Stimulated activated CD8-positive, alpha-beta memory T cell treated with anti-CD3 and anti-CD28 coated beads, Interleukin-4, amount 100 ng/mL, for 48 hours (primary cell): ENCODE results near the gene ANKRD18B.
"Not testable (repeated sequence)": the region's sequence is repeated elsewhere in the genome, so short reads cannot be mapped to it uniquely, and the experiment has no call there.

Experiments
- DNase-seq: peaks from one replicate; pipeline ENCODE4 v3.0.0-alpha.2; 2020

Gene ANKRD18B

DNA sequence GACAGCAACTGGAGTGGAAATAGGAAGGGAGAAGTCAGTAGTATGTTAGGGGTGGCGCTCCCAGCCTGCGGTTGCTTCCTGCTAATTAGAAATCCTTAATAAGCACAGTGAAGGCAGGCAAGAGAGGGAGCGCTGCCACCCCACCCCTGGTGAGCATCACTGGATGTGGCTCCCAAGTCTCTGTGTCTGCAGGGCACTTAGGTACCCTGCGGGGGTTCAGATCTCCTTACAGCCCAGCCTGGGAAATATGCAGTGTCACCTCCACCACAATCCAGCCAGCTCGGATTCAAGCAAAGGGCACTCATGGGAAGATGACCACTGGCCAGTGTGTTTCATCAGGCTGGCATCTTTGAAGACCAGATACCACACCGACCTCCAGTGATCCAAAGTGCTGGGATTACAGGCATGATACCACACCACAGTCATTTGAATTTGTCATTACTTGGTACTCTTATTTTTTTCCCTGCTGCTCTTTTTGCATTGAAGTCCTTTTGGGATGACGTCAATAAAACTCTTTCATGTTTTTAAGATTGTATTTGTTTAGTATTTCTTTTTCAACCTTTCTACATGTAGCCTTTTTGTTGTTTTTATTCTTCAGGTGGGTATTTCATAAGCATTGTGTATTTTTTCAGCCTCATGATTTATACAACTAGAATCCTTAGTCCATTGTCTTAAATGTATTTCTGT lies 90.1 kb downstream of the ANKRD18B start:
- no peak for DNase-seq

DNA sequence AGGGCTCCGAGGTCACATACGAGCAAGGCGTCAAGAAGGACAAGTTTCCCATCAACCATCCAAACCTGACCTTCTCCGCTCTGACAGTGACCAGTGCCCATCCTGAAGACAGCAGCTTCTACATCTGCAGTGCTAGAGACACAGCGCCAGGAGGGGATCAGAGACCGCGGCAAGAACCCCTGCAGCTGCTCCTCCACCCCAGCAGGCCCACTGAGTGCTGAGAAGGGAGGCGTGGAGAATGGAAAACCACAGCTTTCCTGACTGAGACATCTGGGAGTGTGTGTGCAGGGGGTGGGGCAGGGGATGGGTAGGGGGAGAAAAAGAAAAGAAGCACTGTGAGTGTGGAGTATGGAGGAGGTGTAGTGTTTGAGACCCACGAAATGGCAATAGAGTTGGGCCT lies 94.3 kb downstream of the ANKRD18B start:
- not testable (repeated sequence) for DNase-seq

DNA sequence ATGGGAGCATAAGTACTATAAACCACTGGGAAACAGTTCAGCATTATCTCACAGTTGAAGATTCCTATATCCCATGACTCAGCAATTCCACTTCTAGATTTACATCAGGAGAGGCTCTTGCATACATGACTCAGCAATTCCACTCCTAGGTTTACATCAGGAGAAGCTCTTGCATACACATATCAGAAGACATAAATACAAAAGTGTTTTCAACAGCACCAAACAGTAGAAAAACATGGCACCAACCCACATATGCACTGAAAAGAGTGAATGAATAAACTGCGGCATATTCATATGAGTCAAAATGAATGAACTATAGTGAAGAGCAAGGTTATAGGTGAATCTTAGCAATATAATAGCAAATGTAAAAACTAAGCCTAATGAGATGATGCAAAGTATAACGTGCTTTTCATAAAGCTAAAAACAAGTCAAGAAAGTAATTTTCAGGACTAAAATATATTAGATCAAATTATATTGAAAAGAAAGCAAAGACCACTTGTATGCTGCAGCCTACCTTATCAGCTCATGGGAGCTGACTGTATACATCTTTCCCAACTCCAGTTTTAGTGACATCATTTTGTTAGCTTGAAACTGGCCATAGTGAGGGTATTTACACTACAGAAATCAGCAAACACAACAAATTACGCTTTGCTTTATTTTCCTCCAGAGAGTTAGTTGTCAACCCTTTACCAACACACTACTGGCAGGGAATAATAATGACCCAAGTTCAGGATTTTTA lies 95.8 kb downstream of the ANKRD18B start:
- no peak for DNase-seq

DNA sequence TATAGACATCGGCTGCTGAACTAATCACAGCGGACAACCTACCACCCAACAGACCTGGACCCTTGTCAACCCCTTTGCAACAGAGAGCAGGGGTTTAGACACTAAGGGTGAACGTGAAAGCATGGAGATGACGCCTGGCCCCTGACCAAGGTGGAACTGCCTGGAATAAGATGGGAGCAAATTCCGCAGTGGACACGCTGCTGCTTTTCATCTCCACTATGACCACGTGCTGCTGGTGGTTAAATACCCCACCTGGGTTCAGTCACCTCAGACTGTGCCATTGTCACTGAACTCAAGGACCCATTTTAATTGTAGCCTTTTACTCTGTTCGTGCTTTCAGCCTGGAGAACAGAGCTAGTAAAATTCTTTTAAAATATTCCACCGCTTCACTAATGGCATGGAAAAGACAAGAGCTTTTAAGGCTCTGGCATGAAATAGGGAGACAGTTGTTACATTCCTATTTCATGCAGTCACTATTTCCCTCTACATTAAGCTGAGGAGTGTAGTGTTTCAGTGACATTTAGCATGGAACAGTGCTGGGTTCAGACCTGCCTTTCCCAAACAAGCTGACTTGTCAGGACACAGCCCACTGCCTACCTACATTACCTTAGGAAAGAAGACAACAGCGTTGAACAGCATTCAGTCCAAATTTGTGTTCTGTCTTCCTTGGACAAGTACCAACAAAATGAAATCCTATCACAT lies 96.8 kb downstream of the ANKRD18B start:
- no peak for DNase-seq
